NCI-H510A (cell line): ENCODE results near the gene CDH12.
"Not testable (repeated sequence)": the region's sequence is repeated elsewhere in the genome, so short reads cannot be mapped to it uniquely, and the experiment has no call there.

Experiments used
- DNase-seq: peaks from one replicate; lab custom pipeline; 2025; lab: John Stamatoyannopoulos, UW

CDH12 gene

DNA sequence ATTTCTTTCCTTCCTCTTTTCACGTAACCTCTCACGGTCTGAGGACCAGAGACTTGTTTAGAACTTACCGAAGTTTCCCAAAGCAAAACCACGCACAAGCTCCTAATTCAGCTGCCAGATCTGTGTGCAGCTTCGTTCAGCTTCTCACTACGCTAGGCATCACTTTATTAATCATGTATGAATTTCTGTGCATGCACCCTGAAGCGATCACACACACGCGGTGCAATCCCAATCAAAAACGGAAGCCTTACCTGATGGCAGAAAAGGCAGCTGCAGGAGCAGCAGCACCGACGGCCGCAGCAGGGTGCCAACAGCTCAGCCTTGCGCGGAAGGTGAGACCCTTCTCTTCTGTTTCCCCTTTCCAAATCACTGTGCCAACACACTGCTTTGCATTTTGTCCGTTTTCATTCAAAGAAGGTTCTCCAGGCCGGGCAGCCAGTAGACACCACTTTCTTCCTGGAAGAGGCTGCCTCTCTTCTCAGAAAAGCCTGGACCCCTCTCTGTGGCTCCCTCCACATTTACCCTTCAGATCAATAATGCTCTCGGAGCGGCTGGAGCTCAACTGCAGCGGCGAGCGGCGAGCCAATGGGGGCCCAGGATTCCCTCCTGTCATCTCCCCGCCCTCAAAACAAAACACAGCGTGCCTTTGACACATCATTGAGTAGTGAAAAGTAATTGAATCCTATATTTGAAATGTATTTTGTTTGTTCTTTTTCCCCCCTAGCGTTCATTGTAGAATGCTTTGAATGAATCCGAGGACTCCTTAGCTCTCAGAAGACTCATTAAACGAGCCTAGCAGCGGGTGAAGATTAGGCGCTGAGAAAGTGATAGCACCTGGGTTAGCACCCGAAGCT is at the start of gene CDH12:
Gene CDH12, minus strand, starts transcription at position 538 of the 854 bp plus-strand sequence.
- peak; percentile 40 for DNase-seq

DNA sequence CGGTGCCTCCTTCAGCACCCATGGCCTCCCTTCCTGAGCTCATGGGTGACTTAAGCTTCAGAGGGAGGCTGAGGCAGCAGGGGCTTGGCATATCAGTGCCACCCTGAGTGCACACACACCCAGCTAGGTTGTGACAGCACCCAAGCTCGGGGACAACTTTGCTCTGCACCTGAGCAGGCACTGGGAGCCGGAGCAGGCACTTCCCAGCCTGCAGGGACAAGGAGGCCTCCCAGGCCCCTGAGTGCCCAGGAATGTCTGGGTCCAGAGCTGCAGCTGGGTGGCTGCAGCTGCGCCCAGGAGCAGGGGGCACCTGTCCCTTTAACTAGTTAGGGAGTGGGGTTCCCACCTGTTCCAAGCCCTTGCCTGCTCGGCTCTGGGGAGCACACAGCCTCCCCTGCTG is 48.7 kb upstream of the CDH12 start:
- no peak for DNase-seq

DNA sequence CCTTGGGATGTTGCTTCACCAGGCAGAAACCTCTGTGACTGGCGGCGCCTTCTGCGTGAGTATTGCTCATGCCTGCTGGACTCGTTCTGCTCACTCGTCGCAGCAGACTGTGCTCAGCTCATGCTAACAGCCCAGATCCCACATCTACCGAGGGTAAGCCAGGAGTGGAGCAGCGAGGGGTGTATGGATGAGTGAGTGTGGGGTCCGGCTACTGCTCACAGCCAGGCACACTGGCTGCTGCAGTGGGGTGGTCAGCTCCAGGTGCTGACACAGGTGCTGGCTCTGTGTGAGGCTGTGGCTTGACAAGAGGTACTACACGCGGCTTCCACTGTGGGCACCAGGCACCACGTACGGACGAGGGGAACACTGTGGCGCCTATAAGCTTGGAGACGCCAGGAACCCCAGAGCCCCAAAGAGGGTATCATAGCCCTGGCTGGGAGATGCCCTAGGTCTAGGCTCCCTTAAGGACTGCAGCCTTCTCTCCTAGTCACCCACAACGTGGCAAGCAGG is 47.7 kb upstream of the CDH12 start:
- no peak for DNase-seq

DNA sequence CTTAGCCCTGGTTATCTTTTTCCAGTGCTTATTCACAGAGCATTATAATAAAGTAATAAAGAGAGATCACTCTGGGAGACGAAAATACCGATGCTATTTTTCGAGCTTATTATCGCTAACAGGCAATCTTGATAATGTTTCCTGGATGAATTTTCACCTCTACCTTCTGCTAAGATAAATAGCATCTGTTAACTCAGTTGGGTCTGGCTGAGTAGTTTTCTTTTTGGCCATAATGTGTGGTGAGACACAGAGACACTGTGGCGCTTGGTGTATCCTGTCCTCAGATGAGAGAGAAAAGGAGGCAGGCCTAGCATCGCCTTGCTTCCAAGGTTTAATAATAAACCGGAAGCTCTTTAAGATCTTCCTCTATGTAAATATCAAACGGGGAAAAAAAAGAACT is 46.2 kb upstream of the CDH12 start:
- no peak for DNase-seq

DNA sequence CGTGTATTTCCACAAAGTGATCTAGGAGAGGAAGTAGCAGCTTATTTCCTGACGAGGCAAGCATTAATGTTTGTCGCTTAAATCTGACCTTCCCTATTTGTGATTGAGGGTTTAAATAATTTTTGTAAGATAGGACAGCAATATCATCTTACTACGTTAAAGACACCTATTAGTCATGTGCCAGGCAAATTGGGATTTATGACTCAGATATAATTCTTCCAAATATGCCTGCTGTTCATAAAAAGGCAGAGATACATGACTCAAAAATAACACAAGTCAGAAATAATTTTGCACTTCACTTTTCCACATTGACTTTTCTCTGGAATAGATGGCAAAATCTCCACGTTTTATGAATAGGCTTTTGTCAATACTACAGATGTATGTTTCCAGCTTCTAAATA is 43.0 kb upstream of the CDH12 start:
- DNase-seq: no peak

DNA sequence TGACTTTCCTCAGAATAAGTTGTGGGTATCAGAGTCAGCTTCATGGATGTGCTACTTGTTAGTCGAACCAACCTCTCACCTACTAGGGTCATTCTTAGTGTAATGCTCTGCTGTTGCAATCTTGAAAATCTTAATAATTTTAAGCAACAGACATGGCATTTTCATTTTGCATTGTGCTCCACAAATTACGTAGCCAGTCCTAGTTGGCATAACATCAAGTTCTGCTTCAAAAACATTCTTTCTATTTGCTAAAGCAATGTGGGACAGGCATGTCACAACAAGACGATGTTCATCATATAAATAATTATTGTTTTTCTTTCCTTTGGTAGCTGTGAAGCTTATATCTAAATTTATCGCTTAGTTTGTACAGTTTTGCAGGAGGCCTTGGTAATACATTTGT is 39.3 kb upstream of the CDH12 start:
- DNase-seq: no peak

DNA sequence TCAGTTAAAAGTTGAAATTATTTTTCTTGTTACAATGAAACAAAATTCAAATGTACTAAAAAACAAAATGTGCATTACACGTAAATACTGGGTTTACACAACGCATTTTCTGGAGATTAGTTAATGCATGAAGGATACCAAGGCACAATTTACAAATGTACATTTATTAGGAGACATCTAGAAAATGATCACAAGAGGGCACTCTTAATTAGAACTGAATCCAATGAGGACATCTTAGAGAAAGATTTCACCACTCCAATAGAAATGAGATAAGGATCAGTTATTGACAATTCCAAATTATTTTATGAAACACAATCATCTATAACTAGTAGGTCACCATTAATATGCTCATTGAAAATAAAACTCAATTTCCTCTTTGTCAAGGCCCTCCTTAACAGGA is 36.6 kb upstream of the CDH12 start:
- no peak for DNase-seq

DNA sequence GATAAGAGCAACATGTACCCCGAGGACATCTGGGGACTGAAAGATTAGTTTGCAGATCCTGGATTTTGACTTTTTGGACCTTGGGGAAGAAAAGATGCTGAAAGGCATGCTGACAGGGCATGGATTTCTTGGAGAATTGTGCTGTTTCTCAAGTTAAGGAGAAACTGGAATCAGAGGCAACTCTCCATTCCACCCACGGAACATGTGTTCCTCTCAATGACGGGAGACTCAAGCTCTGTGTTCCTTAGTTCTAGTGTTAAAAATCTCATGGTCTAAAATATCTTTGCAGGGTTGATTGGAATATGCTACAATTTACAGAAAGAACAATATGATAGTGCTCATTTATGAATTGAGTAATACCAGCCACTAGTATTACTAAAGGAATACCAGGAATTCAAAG is 34.4 kb upstream of the CDH12 start:
- DNase-seq: no peak

DNA sequence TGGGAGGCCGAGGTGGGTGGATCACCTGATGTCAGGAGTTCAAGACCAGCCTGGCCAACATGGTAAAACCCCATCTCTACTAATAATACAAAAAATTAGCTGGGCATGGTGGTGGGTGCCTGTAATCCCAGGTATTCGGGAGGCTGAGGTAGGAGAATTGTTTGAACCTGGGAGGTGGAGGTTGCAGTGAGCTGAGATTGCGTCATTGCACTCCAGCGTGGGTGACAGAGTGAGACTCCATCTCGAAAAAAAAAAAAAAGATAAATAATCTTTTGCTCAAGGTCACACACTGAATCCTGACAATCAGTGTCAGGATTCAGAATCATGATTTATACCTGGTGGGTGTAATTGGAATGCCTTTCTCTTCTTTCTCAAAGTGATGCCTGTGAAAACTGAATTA is 5.8 kb upstream of the CDH12 start:
- DNase-seq: not testable (repeated sequence)

DNA sequence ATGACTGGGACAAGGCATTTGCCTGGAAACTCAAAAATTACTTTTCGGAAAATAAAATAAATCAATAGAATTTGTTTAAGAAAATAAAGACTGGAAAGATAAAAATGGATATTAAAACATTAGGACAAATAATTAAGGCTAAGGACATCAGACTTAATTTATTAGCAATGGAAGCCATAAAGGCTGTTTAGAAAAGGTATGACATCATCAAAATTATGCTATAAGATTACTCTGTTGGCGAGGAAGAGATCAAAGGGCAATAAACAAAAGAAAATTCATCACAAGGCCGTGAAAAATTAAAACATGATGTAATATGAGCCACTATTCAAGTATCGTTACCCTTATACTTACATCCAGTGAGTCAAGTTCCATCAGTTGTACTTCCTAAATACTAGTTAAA is 2.7 kb upstream of the CDH12 start:
- no peak for DNase-seq

DNA sequence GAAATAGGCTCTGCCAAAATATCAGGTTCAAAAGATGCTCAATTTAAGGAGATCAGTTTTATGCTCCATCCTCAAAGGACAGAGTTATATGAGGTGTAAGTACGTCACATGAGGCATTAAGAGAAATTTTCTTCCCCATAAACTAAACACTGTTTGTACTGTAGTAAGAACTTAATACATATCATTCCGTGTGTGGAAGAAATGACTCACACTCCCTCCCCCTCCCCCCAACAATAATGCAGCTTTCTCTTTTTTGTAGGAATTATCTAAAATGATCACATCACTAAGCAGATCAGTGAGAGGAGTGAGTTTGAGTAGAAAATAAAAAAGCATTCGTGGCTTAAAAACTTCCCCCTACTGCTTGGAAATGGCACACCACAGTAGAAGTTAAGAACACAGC is 2.2 kb downstream of the CDH12 start:
- no peak for DNase-seq

DNA sequence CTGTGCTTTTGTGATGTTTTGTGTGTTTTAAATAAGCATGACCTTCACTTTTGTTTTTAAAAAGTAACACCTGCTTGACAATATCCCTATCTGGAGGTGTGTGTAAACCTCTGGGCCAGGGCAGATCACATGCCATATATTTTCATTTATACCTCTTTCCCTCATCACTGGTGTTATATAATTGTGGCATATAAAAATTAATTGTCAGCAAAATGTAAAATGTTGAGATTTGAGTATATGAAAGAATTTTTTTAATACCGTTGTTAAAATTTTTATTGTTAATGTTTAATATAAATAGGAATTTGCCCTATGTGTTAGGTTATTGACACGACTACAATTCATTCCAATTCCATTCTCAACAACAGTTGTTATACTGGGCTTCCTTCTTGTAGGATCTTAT is 6.5 kb downstream of the CDH12 start:
- DNase-seq: no peak

DNA sequence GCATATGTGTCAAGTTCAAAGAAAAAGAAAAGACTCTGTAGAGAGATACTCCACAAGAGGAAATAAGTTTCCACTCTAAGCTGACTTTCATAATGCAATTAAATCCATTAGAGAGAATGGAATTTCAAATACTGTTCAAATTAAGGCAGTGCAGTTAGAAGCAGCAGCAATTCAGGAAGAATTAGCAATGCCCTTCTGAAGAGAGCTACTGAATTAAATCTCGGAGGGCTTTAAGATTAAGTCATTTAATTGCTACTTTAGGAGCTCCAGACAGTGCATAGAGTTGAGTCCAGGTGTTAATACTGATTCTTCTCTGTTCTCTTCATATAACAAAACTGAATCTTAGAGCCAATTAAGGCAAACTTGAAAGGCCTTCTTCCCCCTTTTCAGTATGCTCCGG is 8.5 kb downstream of the CDH12 start:
- DNase-seq: no peak

DNA sequence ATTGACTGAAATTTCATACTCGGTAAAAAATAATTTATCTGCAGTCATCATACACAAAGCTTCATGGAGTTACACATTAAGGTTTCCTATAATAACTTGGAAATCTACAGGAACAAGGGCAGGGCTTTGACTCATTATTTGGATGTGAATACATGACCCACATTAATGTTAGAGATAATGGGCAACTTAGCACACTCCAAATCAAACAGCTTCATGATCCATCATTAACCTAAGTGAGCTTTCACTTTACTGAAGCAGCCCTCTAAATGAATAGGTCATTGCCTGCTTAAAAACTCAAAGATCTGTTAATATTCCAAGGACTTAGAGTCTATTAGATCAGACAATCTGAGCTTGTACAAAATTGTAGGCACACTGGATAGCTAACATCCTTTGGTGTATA is 9.0 kb downstream of the CDH12 start:
- no peak for DNase-seq

DNA sequence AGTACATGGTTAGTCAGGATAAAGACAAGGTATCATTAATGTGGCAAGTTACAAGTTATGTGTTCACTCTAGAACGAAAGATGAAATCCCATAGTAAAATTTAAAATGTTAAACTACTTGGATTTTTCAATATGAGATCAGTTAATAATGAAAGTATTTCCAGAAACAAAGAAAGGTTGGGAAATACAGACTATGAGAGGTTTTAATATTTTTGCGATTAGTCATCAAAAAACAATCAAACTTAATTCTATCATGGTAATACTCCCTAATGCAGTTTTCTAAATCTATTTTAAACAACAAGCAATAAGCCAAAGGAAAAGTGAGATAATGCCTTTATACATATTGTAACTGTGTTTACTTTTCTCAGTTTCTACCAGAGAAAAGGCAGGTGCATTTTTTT is 10.6 kb downstream of the CDH12 start:
- DNase-seq: no peak

DNA sequence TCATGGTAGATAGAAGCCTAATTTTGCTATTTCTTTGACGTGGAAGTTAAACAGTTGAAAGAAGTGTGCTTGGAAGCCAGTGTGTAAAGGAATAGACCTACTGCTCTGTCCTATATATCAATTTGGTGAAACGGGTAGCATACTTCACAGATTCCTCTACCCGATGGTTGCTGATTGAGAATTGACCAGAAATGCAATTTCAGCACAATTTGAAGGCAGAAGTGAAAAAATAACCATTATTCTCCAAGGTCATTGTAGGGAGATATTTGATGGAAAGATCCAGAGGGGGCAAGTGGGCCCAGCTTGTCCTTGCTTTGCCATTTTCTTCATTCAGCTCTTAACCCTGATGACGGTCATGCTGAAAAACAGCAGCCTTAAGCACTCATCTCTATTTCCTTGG is 15.3 kb downstream of the CDH12 start:
- DNase-seq: no peak

DNA sequence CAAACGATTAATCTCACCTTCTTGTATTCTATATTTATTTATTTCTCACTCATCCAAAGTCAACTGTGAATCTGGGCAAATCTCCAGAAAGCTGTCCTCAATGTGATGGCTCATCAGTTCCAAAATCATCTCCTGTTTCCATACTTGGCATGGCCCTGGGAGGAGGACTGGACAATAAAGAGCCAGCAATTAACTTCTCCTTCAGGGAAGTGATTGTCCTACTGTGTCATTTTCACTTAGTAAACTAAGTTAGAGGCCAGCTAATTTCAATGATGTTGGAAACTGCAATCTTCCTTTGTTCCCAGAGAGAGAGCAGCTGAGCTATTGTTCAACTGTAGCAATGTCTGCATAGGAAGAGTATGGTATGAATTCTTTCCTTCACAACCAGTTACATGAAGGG is 17.5 kb downstream of the CDH12 start:
- no peak for DNase-seq

DNA sequence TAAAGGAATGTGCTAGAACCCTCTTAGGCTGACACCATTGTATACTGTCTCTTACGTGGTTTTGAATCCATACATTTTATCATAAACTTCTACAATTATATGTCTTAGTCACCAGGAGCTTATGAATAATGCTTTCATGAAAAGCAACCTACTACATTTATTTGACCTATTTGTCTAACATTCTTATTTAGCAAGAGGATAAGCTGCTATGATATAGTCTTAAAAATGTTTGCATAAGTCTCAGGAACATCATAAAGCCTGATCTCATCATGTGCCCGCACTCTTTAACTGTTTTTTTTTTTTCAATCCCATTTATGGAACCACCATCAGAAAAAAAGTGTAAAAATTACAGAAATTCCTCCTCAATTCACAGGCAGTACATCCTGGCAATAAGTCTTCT is 59.7 kb downstream of the CDH12 start:
- DNase-seq: no peak

DNA sequence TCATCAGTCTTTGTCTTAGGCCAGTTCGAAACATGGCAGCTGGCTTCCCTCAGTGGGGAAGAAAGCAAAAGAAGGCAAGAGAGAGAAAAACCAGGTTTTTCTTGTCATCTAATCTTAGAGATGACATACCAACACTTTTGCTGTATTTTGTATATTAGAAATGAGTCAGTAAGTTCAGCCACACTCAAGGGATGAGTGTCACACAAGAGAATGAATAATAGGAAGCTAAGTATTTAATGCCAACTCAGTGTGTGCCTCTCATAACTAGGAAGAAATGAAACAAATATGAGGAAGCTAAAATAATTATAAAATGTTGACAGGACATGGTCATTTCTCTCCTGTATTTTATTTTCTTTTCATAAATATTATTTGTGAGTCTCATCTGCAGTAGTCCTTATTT is 65.3 kb downstream of the CDH12 start:
- no peak for DNase-seq

DNA sequence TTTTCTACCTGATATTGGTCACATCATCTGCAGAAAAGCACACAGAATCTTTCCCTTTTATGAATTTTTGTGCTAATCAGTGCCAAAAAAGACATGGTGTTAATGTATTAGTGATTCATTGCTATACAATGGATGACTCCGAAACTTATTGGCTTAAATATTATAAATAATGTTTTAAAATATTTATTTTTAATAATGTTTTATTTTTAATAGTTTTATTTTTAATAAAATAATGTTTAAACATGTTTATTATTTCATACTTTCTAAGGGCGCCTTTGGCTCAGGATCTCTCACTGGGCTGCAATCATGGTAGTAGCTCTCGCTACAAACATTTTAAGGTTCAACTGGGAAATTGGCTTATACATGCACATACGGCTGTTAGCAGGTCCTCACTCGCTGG is 65.7 kb downstream of the CDH12 start:
- no peak for DNase-seq

DNA sequence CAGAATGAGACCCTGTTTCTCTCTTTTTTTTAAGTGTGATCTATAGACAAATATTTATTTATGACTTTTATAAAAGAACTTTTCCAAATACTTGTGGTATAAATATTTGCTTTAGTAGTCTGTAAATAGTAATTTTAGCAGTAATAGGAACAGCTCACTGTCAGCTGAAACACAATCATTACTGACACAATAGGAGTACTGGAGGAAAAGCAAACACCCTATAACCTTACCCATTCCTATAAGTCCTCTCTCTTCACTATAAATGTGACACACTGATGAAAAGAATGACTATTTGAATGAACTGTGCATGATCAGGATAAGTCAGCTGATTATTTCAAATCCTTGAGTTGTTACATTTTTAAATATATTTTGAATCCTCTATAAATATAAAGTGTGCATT is 72.4 kb downstream of the CDH12 start:
- DNase-seq: no peak

DNA sequence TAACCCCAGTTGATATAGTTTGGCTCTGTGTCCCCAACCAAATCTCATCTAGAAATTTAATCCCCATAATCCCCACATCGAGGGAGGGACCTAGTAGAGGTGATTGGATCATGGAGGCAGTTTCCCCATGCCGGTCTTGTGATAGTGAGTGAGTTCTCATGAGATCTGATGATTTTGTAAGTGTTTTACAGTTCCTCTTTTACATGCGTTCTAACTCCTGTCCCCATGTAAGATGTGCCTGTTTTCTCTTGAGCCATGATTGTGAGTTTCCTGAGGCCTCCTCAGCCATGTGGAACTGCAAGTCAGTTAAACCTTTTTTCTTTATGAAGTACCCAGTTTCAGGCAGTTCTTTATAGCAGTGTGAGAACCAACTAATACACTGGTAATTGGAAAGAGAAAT is 73.6 kb downstream of the CDH12 start:
- no peak for DNase-seq

DNA sequence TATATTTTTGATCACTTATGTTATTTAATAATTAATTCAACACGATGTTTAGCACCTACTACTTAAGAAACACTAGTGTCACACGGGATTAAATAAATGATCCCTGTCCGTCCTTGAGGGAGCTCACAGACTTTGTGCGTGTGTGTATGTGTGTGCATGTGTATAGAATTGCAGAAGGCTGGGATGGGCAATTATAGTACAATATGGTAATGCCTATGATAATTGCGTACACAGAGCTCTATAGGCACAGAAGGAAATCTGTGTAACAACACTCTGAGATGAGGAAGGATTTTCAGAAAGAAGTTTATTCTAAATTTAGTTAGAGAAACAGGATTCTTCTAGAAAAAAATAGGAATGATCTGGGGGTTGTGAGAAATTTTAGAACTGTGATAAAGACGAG is 76.9 kb downstream of the CDH12 start:
- DNase-seq: no peak

DNA sequence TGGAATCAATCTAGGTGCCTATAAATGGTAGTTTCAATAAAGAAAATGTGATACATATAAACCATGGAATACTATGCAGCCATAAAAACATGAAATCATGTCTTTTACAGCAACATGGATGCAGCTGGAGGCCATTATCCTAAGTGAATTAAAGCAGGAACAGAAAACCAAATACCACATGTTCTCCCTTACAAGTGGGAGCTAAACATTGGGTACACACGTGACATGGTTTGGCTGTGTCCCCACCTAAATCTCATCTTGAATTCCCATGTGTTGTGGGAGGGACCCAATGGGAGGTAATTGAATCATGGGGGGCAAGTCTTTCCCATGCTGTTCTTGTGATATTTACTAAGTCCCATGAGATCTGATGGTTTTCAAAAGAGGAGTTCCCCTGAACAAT is 78.9 kb downstream of the CDH12 start:
- DNase-seq: not testable (repeated sequence)
